ENCODE data around the gene PDZRN4.

DNA sequence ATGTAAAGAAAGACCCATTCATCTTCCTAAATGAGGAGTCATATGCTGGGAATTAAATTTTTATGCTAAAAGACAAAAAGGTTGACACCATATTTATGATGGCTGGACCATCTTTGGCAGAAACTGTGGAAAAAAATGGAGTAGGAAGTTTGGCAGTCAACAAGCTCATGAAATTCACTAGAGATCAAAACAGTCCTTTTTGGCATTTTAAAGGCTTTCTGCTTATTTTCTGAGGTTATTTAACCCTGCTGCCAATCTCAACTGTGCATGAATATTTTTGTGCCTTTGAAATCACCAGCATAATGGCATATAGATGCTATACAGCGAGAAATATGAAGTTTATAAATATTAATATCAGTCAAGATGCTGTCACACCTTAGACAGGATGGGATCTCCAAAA, 399.5 kb downstream of the PDZRN4 start:
- TF ChIP-seq, protein P1, sequence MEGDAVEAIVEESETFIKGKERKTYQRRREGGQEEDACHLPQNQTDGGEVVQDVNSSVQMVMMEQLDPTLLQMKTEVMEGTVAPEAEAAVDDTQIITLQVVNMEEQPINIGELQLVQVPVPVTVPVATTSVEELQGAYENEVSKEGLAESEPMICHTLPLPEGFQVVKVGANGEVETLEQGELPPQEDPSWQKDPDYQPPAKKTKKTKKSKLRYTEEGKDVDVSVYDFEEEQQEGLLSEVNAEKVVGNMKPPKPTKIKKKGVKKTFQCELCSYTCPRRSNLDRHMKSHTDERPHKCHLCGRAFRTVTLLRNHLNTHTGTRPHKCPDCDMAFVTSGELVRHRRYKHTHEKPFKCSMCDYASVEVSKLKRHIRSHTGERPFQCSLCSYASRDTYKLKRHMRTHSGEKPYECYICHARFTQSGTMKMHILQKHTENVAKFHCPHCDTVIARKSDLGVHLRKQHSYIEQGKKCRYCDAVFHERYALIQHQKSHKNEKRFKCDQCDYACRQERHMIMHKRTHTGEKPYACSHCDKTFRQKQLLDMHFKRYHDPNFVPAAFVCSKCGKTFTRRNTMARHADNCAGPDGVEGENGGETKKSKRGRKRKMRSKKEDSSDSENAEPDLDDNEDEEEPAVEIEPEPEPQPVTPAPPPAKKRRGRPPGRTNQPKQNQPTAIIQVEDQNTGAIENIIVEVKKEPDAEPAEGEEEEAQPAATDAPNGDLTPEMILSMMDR (IDR thresholded peaks at IDR 0.05), result no peak
- no peak for TF ChIP-seq POLR2A (IDR thresholded peaks at IDR 0.05)

Data from adrenal gland (tissue), 5 donors.